Activated T-cell treated with anti-CD3 and anti-CD28 coated beads, Interleukin-2, amount 50 U/mL, for 72 hours (primary cell): Measurements from ENCODE around the gene FOXM1. TPM values are rescaled to one million over a fixed set of nuclear protein-coding genes. Genes with fewer than 3 reads are reported as not detected.

ENCODE experiments used
- ATAC-seq, 2 donors: fragments of 150-1000 bp; cut with Tn5 transposase; replicated peaks in 1 of 2; 2 replicates each; pipeline ENCODE4 v1.10.0; 2021; ENCODE audit warnings: moderate library complexity in 2 of 2, mild to moderate bottlenecking in 1 of 2
- DNase-seq, 2 donors: peaks; one replicate each; pipeline ENCODE4 v3.0.0; 2021 to 2022; ENCODE audit warnings: mixed read lengths in 1 of 2
- H3K27ac Mint-ChIP-seq: one replicate; pipeline ENCODE4 v1.8.0; 2022; ENCODE audit warnings: mild to moderate bottlenecking, moderate library complexity, mixed read lengths
- H3K27me3 Mint-ChIP-seq: one replicate; pipeline ENCODE4 v1.8.0; 2022; ENCODE audit warnings: low read depth, mixed read lengths
- H3K36me3 Mint-ChIP-seq, 2 donors: one replicate each; pipeline ENCODE4 v1.8.0; 2022; ENCODE audit warnings: mixed read lengths in 2 of 2, mild to moderate bottlenecking in 1 of 2; ENCODE audit not compliant: insufficient read depth in 2 of 2
- H3K4me1 Mint-ChIP-seq: one replicate; pipeline ENCODE4 v1.8.0; 2022; ENCODE audit warnings: low read depth, mixed read lengths
- H3K4me3 Mint-ChIP-seq, 2 donors: one replicate each; pipeline ENCODE4 v1.8.0; 2022; ENCODE audit warnings: mild to moderate bottlenecking in 2 of 2, mixed read lengths in 2 of 2, moderate library complexity in 2 of 2
- H3K9me3 Mint-ChIP-seq, 2 donors: one replicate each; pipeline ENCODE4 v1.8.0; 2022; ENCODE audit warnings: mixed read lengths in 2 of 2
- total RNA-seq, 2 donors: library from RNA; stranded (reverse); gene quantifications; one replicate each; pipeline ENCODE4 v1.2.3, GENCODE V29; 2022

FOXM1 gene, protein sequence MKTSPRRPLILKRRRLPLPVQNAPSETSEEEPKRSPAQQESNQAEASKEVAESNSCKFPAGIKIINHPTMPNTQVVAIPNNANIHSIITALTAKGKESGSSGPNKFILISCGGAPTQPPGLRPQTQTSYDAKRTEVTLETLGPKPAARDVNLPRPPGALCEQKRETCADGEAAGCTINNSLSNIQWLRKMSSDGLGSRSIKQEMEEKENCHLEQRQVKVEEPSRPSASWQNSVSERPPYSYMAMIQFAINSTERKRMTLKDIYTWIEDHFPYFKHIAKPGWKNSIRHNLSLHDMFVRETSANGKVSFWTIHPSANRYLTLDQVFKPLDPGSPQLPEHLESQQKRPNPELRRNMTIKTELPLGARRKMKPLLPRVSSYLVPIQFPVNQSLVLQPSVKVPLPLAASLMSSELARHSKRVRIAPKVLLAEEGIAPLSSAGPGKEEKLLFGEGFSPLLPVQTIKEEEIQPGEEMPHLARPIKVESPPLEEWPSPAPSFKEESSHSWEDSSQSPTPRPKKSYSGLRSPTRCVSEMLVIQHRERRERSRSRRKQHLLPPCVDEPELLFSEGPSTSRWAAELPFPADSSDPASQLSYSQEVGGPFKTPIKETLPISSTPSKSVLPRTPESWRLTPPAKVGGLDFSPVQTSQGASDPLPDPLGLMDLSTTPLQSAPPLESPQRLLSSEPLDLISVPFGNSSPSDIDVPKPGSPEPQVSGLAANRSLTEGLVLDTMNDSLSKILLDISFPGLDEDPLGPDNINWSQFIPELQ
- total RNA-seq, result 100 to 1,000 TPM; 109 to 119 TPM

DNA sequence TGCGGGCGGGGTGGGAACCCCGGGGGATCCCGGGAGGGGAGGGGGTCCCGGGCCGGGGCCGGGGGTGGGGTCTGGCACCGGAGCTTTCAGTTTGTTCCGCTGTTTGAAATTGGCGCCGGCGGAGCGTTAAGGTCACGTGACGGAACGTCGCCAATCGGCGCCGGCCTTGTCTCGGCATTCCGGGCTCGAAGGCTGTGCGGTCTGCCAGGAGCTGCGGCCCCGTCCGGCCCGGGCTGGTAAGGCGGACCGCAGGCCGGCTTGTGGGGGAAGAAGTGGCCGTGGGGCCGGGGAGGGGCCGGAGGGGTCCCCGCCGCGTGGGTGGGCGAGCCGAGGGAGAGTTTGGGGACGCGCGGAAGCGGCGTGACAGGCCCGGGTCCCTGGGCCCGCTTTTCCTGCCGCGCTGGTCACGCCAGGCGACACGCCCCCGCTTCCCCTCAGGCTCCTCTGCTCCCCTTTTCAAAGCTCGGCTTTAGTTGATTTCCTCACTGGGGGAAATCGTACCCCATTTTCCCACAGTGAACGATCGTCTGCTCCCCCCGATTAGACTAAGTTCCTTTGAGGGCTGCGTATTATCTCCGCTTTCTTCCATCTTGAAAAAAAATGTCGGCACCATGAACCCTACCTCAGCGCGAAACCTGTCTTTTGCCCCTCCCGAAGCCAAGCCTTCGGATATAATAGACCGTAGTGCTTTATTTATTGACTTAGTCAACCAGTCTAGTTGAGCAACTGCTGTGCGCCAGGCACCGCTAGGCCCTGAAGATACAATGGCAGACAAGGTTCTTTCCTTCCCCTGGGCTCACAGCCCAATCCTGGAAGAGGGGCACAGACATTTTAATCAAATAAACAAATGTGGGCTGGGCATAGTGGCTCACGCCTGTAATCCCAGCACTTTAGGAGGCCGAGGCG lies at the start of gene FOXM1, which contains the start of gene RHNO1:
Gene FOXM1 (minus strand): TSS at position 128 of the 906 bp plus-strand sequence. CDS start 2,696 bp downstream, outside the sequence.
Gene RHNO1 (plus strand): TSS at position 177 of the 906 bp plus-strand sequence. CDS start 8,144 bp downstream, outside the sequence.
- peak; percentile 87 to 88 for DNase-seq
- peak within 1 kb of the TSS; percentile 96 for H3K27ac Mint-ChIP-seq
- H3K9me3 Mint-ChIP-seq, result no peaks in the 10 kb centered on the region
- peak; percentile 85 for ATAC-seq
- H3K4me3 Mint-ChIP-seq, result peak within 1 kb of the TSS; percentile 97 to 98
- H3K36me3 Mint-ChIP-seq, result peaks cover 21 to 25% of the 10 kb centered on the region in 2 donors
- peaks cover 52% of the 10 kb centered on the region for H3K4me1 Mint-ChIP-seq
- H3K27me3 Mint-ChIP-seq, result no peaks in the 10 kb centered on the region

- Mint-ChIP-seq H3K27me3 (no peaks in the 10 kb centered on the region), H3K36me3 (peaks cover 0 to 3% of the 10 kb centered on the region in 2 donors), H3K27ac (no peak overlapping the region), H3K9me3 (no peaks in the 10 kb centered on the region), H3K4me3 (no peak overlapping the region), H3K4me1 (peaks cover 8% of the 10 kb centered on the region)
- DNase-seq (no peak), ATAC-seq (peak; percentile 57 to 84)
Observed at GRCh38 chr12:2925322-2925995, 48.5 kb upstream of the FOXM1 start.

DNA sequence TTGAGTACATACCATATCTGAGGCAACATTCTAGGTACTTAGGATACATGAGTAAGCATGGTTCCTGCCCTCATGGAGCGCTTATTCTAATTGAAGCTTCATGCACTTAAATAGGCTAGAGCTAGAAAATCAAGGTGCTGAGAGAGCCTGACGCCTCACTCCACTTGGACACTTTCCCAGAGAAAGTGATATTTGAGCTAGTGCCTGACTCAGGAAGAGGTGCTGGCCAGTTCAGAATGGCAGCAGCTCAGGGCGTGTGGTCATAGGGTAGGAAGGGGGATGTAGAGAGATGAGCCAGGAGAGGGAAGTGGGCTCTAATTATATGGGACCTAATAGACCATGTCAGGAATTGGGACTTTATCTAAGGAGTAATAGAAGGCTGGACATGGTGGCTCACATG lies 47.0 kb upstream of the FOXM1 start:
- Mint-ChIP-seq H3K4me1 (peaks cover 8% of the 10 kb centered on the region), H3K27me3 (no peaks in the 10 kb centered on the region), H3K36me3 (peaks cover 0 to 3% of the 10 kb centered on the region in 2 donors), H3K9me3 (no peaks in the 10 kb centered on the region), H3K27ac (no peak overlapping the region), H3K4me3 (no peak overlapping the region)
- DNase-seq, result no peak
- no peak for ATAC-seq

GRCh38 chr12:2923057-2923456 lies 46.1 kb upstream of the FOXM1 start:
- Mint-ChIP-seq H3K36me3 (peaks cover 0 to 3% of the 10 kb centered on the region in 2 donors), H3K9me3 (no peaks in the 10 kb centered on the region), H3K27ac (no peak overlapping the region), H3K4me3 (no peak overlapping the region), H3K4me1 (peaks cover 8% of the 10 kb centered on the region), H3K27me3 (no peaks in the 10 kb centered on the region)
- ATAC-seq, result no peak
- DNase-seq, result no peak

DNA sequence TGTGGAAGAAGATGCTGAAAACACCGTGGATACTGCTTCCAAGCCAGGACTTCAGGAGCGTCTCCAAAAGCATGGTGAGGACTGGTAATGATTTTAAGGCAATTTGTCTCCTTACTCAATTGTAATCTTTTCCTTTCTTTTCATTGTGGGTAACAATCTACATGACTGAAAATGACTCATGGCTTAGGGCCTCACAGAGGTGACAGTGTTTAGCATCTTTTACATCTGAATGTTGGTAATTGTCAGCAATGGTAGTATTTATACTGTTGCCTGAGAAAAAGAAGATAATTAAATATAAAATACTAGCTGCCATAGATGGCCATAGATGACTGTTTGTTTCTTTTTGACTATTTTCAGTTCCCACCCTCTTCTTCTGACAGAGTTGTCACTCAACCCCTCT lies 45.4 kb upstream of the FOXM1 start:
- DNase-seq, result no peak
- ATAC-seq, result peak; percentile 60 to 62
- peaks cover 0 to 3% of the 10 kb centered on the region in 2 donors for H3K36me3 Mint-ChIP-seq
- H3K27ac Mint-ChIP-seq, result no peak overlapping the region
- H3K9me3 Mint-ChIP-seq, result no peaks in the 10 kb centered on the region
- peaks cover 8% of the 10 kb centered on the region for H3K4me1 Mint-ChIP-seq
- H3K27me3 Mint-ChIP-seq, result no peaks in the 10 kb centered on the region
- H3K4me3 Mint-ChIP-seq, result no peak overlapping the region

- H3K36me3 Mint-ChIP-seq, result peaks cover 0 to 3% of the 10 kb centered on the region in 2 donors
- H3K4me3 Mint-ChIP-seq, result no peak overlapping the region
- no peaks in the 10 kb centered on the region for H3K4me1 Mint-ChIP-seq
- no peak for ATAC-seq
- no peak overlapping the region for H3K27ac Mint-ChIP-seq
- no peaks in the 10 kb centered on the region for H3K9me3 Mint-ChIP-seq
- no peaks in the 10 kb centered on the region for H3K27me3 Mint-ChIP-seq
- DNase-seq, result no peak
Observed at GRCh38 chr12:2919249-2919648, 42.3 kb upstream of the FOXM1 start.

DNA sequence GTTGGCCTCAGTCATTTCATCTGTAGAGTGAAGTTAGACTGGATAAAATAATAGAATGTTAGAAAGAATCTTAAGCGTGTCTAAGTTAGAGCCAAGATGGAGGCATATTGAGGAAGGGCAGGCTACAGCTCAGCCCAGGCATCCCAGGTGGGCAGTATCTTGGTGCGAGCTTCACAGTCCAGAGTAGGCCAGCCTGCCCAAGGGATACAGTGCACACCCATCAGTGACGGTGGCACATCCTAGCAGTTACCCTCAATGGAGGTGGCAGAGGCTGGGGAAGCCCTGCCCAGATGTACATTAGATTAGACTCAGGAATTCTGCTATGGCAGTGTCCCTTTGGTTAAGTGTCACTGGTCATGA lies 35.2 kb upstream of the FOXM1 start:
- H3K4me1 Mint-ChIP-seq, result no peaks in the 10 kb centered on the region
- no peaks in the 10 kb centered on the region for H3K36me3 Mint-ChIP-seq
- H3K4me3 Mint-ChIP-seq, result no peak overlapping the region
- no peaks in the 10 kb centered on the region for H3K27me3 Mint-ChIP-seq
- DNase-seq (no peak), ATAC-seq (no peak)
- H3K9me3 Mint-ChIP-seq, result no peaks in the 10 kb centered on the region
- peak overlapping the region; percentile 54 for H3K27ac Mint-ChIP-seq

- no peak for DNase-seq
- H3K4me1 Mint-ChIP-seq, result no peaks in the 10 kb centered on the region
- no peaks in the 10 kb centered on the region for H3K9me3 Mint-ChIP-seq
Observed at GRCh38 chr12:2904260-2904659, 27.3 kb upstream of the FOXM1 start.

DNA sequence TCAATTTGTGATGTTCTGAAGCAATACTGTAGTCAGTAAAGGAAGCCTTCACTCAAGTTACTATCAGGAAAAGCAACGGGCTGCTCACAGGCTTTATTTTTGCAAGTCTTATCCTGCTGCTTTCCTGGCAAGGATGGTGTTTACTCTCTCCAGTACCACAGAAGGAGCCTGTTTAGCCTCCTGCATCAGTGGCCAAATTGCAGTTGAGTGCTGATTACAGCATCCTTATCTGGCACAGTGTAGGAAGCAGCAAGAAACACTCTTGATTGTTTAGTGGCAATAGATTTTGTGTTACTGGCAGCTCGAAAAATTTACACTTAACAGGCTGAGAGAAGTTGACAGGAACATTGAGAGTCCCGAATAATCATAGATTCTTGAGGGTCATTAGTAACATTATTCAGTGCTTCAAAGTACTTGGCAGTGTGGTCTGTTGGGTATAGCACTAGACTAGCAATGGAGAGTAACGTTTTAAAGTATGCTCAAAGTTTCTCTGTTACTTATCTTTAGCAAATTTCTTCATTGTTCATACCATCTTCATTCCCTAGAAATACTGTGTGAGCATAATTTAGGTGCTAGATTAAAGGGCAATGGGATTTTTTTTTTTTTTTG lies 25.4 kb upstream of the FOXM1 start:
- H3K36me3 Mint-ChIP-seq, result peaks cover 0 to 1% of the 10 kb centered on the region in 2 donors
- H3K27me3 Mint-ChIP-seq, result no peaks in the 10 kb centered on the region
- H3K4me1 Mint-ChIP-seq, result no peaks in the 10 kb centered on the region
- no peak overlapping the region for H3K27ac Mint-ChIP-seq
- no peak for DNase-seq
- H3K9me3 Mint-ChIP-seq, result no peaks in the 10 kb centered on the region
- no peak for ATAC-seq
- H3K4me3 Mint-ChIP-seq, result no peak overlapping the region

More at GRCh38 chr12:2904260-2904659, 27.3 kb upstream of the FOXM1 start:
- H3K27ac Mint-ChIP-seq, result no peak overlapping the region
- H3K36me3 Mint-ChIP-seq, result peaks cover 0 to 1% of the 10 kb centered on the region in 2 donors
- H3K4me3 Mint-ChIP-seq, result no peak overlapping the region
- no peaks in the 10 kb centered on the region for H3K27me3 Mint-ChIP-seq
- ATAC-seq, result no peak

DNA sequence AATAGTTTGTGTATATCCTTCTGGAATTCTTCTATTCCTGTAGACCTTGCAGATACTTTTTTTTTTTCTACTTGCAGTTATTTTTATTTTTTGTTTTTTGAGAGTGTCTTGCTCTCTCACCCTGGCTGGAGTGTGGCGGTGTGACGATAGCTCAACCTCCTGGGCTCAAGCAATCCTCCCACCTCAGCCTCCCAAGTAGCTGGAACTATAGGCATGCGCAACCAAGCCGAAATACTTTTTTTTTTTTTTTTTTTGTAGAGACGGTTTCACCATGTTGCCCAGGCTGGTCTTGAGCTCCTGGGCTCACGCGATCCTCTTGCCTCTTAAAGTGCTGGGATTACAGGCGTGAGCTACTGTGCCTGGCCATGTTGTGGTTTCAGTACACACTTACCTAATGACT lies 23.7 kb upstream of the FOXM1 start:
- Mint-ChIP-seq H3K4me1 (no peaks in the 10 kb centered on the region), H3K9me3 (no peaks in the 10 kb centered on the region), H3K36me3 (peaks cover 0 to 1% of the 10 kb centered on the region in 2 donors), H3K27ac (no peak overlapping the region), H3K27me3 (no peaks in the 10 kb centered on the region), H3K4me3 (no peak overlapping the region)
- ATAC-seq (no peak), DNase-seq (no peak)

DNA sequence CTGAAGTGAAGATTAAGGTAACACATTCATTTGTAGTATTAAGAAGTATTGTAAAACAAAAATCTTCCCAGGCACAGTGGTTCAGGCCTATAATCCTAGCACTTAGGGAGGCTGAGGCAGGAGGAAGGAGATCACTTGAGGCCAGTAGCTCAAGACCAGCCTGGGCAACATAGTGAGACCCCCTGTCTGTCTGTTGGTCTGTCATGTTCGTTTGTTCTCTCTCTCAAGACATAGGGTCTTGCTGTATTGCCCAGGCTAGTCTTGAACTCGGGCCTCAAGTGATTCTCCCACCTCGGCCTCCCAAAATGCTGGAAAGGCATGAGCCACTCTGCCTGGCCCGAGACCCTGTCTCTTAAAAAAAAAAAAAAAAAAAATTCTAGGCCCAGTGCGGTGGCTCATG lies 20.4 kb upstream of the FOXM1 start:
- DNase-seq (no peak), ATAC-seq (no peak)
- Mint-ChIP-seq H3K9me3 (no peaks in the 10 kb centered on the region), H3K4me1 (peaks cover 6% of the 10 kb centered on the region), H3K36me3 (peaks cover 0 to 1% of the 10 kb centered on the region in 2 donors), H3K27ac (no peak overlapping the region), H3K4me3 (no peak overlapping the region), H3K27me3 (no peaks in the 10 kb centered on the region)

GRCh38 chr12:2895511-2895910 lies 18.5 kb upstream of the FOXM1 start:
- no peak for ATAC-seq
- H3K4me3 Mint-ChIP-seq, result no peak overlapping the region
- H3K27me3 Mint-ChIP-seq, result no peaks in the 10 kb centered on the region
- H3K9me3 Mint-ChIP-seq, result no peaks in the 10 kb centered on the region
- H3K4me1 Mint-ChIP-seq, result peaks cover 11% of the 10 kb centered on the region
- peaks cover 1 to 2% of the 10 kb centered on the region in 2 donors for H3K36me3 Mint-ChIP-seq
- H3K27ac Mint-ChIP-seq, result no peak overlapping the region
- DNase-seq, result no peak
